GM10266 (cell line): ENCODE results near the gene TSHZ2.

ENCODE experiments used
- DNase-seq: peaks from one replicate; pipeline ENCODE4 v3.0.0; 2012; ENCODE audit errors: extremely low spot score
- TF ChIP-seq, protein P1 (sequence below): IDR thresholded peaks from 2 replicates; pipeline ENCODE4 v1.5.1; 2012; ENCODE audit warnings: mild to moderate bottlenecking, low read depth; ENCODE audit not compliant: control insufficient read depth, insufficient read depth; ENCODE audit errors: missing control alignments

The TSHZ2 gene

GRCh38 chr20:53283597-53283996, 311.4 kb downstream of the TSHZ2 start:
- TF ChIP-seq, protein P1, sequence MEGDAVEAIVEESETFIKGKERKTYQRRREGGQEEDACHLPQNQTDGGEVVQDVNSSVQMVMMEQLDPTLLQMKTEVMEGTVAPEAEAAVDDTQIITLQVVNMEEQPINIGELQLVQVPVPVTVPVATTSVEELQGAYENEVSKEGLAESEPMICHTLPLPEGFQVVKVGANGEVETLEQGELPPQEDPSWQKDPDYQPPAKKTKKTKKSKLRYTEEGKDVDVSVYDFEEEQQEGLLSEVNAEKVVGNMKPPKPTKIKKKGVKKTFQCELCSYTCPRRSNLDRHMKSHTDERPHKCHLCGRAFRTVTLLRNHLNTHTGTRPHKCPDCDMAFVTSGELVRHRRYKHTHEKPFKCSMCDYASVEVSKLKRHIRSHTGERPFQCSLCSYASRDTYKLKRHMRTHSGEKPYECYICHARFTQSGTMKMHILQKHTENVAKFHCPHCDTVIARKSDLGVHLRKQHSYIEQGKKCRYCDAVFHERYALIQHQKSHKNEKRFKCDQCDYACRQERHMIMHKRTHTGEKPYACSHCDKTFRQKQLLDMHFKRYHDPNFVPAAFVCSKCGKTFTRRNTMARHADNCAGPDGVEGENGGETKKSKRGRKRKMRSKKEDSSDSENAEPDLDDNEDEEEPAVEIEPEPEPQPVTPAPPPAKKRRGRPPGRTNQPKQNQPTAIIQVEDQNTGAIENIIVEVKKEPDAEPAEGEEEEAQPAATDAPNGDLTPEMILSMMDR, result no peak
- DNase-seq, result no peak

DNA sequence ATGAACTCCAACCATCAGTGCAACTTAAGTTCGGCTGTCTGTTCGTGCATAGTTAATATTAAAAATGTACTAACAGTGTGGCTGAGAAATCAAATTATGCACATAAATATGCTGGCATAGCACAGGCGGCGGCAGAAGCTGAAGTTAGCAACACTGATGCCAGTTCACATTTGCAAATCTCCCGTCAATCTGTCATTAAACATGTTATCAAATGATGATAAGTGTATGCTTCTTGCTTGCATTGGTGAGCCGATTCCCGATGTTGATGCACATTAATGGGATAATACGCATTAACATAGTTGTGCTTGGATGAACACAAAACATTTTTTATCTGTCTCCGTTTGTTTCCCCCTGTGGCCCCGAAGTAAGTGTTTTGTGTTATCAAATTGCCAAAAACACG, 312.1 kb downstream of the TSHZ2 start:
- no peak for DNase-seq
- TF ChIP-seq, protein P1, result no peak

GRCh38 chr20:53284696-53285095, 312.5 kb downstream of the TSHZ2 start:
- DNase-seq, result no peak

GRCh38 chr20:53287357-53288042, 315.3 kb downstream of the TSHZ2 start:
- TF ChIP-seq, protein P1, result no peak
- DNase-seq, result no peak

More at GRCh38 chr20:53284696-53285095, 312.5 kb downstream of the TSHZ2 start:
- TF ChIP-seq, protein P1, result no peak

- TF ChIP-seq, protein P1, result peak; percentile 14
- DNase-seq, result no peak
Measured at GRCh38 chr20:53291548-53291947, 319.4 kb downstream of the TSHZ2 start.

DNA sequence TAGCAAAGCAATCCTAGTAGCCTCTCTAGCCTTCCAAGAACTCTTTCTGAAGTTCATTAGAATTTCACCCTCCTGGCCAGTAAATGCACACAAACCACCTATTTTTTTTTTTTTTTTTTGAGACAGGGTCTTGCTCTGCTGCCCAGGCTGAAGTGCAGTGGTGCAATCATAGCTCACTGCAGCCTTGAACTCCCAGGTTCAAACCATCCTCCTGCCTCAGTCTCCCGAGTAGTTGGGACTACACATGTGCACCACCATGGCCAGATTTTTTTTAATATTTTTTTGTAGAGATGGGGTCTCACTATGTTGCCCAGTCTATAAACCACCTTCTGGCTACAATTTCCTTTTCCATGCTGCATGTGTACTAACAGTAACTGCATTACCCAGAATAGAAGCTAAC, 320.2 kb downstream of the TSHZ2 start:
- DNase-seq, result no peak
- TF ChIP-seq, protein P1, result no peak

DNA sequence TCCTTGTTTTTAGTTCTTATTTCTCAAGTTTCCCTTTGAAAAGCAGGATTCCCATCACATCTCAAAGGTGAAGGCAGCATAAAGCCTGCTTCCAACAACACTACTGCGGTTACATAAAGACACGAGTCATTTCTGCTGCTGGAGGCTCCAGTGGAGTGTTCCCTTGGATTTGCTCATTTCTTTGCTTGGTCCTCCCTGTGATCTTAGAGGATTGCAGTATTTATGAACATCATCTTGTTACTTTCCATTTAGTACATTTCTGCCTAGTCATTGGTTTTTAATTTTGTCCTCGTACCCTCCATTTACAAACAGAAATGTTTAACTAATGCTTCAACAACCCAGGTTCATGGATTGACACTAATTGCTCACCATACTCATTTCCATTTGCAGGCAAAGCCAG, 322.6 kb downstream of the TSHZ2 start:
- TF ChIP-seq, protein P1, result no peak
- no peak for DNase-seq
